ENCODE data around the gene MS4A1.
"Not testable (repeated sequence)": the region's sequence is repeated elsewhere in the genome, so short reads cannot be mapped to it uniquely, and the experiment has no call there.

The MS4A1 gene

GRCh38 chr11:60455531-60456042, at the start of gene MS4A1:
MS4A1 (plus strand) TSS chr11:60455847; CDS start chr11:60462375, 6,528 bp downstream.
- DNase-seq = no peak

GRCh38 chr11:60420015-60420414, 35.6 kb upstream of the MS4A1 start:
- DNase-seq = no peak

GRCh38 chr11:60422609-60423008, 33.0 kb upstream of the MS4A1 start:
- no peak for DNase-seq

- DNase-seq = no peak
These were observed 27.1 kb upstream of the MS4A1 start for GRCh38 chr11:60428517-60428916.

GRCh38 chr11:60429272-60429671, 26.4 kb upstream of the MS4A1 start, which contains the start of gene MS4A5:
MS4A5 (plus strand) TSS chr11:60429572; CDS start chr11:60429675, 103 bp downstream.
- no peak for DNase-seq

GRCh38 chr11:60431251-60431650, 24.4 kb upstream of the MS4A1 start:
- DNase-seq = no peak

- DNase-seq = no peak
These were observed 22.2 kb upstream of the MS4A1 start for GRCh38 chr11:60433401-60433800.

- DNase-seq = no peak
These were observed 8.6 kb upstream of the MS4A1 start for GRCh38 chr11:60447070-60447469.

GRCh38 chr11:60447846-60448245, 7.8 kb upstream of the MS4A1 start:
- DNase-seq = no peak

GRCh38 chr11:60451185-60451584, 4.5 kb upstream of the MS4A1 start:
- DNase-seq = not testable (repeated sequence)

GRCh38 chr11:60454212-60454611, 1.4 kb upstream of the MS4A1 start:
- no peak for DNase-seq

GRCh38 chr11:60457576-60457975, 1.9 kb downstream of the MS4A1 start:
- DNase-seq = no peak

GRCh38 chr11:60459345-60459744, 3.7 kb downstream of the MS4A1 start:
- DNase-seq = no peak

- no peak for DNase-seq
These were observed 13.2 kb downstream of the MS4A1 start for GRCh38 chr11:60468829-60469228.

- DNase-seq = no peak
These were observed 14.1 kb downstream of the MS4A1 start for GRCh38 chr11:60469723-60470122.

GRCh38 chr11:60477035-60477445, 21.4 kb downstream of the MS4A1 start:
- DNase-seq = no peak

- no peak for DNase-seq
These were observed 26.7 kb downstream of the MS4A1 start for GRCh38 chr11:60482361-60482760.

GRCh38 chr11:60485987-60486386, 30.3 kb downstream of the MS4A1 start:
- DNase-seq = no peak

GRCh38 chr11:60492488-60493009, 36.9 kb downstream of the MS4A1 start, which contains the start of gene MS4A12:
MS4A12 (plus strand) TSS chr11:60492778; CDS start chr11:60497319, 4,541 bp downstream.
- DNase-seq = no peak

- DNase-seq = no peak
These were observed 37.8 kb downstream of the MS4A1 start for GRCh38 chr11:60493454-60493853.

GRCh38 chr11:60498399-60498798, 42.8 kb downstream of the MS4A1 start:
- DNase-seq = no peak

- no peak for DNase-seq
These were observed 43.2 kb downstream of the MS4A1 start for GRCh38 chr11:60498853-60499252.

- DNase-seq = no peak
These were observed 44.7 kb downstream of the MS4A1 start for GRCh38 chr11:60500276-60500910.

- no peak for DNase-seq
These were observed 46.7 kb downstream of the MS4A1 start for GRCh38 chr11:60502221-60502775.
